GM19043 (cell line): Measurements from ENCODE around the gene TNFAIP2.

Experiments
- ATAC-seq: cut with Tn5 transposase; IDR thresholded peaks from one replicate; pipeline ENCODE4 v1.9.1; 2021; ENCODE audit warnings: low read depth; ENCODE audit not compliant: unreplicated experiment

Gene TNFAIP2

DNA sequence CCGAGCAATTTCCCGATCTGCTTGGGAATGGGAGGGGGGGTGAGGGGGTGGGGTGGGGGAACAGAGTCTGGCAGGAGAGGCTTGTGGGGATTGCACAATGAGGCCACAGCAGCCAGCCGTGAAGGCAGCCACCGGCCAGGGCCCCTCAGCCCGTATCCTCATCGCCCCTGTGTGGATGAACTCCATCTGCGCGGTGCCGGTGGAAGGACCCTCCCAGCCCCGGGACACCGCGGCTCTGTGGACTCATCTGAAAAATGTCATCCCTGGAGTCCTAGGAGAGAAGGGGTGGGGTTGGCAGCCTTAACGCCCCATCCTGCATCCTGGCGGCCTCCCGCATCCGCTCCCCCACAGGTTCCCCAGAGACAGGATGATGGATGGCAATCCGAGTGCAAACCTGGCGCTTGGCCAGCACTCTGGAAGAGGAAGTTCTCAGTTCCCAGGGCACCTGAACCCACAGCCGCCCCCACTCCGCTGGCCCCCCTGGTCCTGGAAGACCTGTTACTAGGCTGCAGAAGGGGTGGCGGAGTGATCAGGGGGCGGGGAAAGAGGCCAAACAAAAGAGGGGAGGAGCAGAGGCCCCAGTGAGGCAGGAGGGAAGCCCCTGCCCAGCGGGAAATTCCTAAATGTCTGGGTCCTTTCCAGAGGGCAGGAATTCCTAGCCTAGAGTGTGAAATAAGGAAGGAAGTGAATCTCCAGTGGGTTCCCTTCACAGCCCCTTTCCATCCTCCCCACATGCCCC lies 1.2 kb upstream of the TNFAIP2 start:
- ATAC-seq = no peak

DNA sequence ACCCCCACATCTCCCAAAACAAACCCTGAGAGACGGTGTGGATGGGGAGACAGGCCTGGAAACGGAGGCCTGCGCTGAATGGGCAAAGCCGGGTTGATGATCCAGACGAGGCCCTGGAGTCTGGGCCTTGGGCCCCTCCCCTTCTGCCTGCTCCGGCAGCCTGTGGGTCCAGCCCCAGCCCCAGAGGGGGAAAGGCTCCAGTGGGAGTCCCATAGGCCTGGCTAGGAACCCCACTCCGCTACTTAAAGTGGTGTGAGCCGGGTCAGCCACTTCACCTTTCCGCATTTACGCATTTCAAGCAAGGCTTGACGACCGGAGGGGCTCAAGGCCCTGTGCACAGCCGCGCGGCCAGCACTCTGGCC lies 695 bp upstream of the TNFAIP2 start:
- ATAC-seq = no peak

DNA sequence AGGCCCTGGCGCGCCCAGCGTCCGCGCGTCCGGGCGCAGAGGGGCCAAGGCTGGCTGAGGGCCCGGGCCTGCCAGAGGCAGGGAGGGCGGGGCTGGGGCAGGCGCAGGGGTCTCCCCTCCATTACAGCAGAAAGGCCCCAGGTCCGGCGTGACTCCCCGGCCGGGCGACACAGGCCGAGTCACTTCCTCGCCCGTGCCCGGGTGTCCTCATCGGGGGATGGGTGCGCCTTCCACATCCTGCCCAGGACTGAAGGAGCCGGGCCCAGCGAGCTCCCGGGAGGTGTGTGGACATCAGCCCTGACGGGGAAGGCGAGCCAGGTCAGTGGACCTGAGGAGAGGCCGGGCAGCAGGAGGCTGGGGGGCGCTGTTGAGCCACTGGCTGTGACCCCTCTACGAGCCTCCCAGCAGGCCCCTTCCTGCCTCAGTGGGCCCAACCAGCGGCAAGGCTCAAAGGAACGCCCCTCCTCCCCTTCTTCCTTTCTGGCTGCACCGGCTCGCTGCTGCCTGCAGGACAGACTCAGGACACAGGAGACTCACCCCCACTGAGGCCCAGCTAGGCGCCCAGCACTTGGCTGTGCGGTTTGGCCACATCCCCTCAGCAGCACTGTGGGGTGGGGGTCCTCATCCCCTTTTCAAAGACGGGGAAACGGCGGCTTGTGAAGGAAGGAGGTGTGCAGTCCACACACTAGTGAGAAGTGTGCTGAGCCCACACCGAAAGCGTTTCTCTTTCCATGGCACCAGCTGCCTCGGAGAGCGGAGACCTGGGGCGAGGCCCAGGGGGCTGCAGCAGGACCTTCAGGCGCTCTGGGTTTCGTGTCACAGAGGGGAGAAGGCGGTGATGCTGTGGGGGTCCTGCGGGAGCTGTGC lies 606 bp downstream of the TNFAIP2 start:
- ATAC-seq = no peak

DNA sequence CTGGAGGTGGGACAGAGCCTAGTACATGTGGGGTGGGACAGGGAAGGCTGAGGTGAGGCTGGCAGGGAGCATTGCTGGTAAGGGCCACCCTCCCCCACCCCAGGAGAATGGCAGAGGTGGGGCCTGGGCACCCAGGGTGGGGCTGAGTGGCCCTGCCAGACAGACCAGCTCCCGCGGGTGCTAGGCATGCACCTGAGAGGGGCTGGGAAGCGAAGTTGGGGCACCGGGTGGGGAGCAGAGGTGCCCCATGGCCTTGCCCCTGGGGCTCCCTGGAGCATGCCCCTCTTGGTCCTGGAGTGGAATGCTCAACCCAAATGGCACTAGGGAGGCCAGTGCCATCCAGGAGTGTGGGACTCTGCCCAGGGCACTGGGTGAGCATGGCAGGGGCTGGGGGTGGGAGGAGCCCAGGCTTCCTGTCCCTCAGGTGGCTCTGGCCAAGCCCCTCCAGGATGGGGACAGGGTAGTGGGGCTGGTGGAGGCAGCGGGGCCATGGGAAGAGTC lies 1.3 kb downstream of the TNFAIP2 start:
- ATAC-seq = no peak

DNA sequence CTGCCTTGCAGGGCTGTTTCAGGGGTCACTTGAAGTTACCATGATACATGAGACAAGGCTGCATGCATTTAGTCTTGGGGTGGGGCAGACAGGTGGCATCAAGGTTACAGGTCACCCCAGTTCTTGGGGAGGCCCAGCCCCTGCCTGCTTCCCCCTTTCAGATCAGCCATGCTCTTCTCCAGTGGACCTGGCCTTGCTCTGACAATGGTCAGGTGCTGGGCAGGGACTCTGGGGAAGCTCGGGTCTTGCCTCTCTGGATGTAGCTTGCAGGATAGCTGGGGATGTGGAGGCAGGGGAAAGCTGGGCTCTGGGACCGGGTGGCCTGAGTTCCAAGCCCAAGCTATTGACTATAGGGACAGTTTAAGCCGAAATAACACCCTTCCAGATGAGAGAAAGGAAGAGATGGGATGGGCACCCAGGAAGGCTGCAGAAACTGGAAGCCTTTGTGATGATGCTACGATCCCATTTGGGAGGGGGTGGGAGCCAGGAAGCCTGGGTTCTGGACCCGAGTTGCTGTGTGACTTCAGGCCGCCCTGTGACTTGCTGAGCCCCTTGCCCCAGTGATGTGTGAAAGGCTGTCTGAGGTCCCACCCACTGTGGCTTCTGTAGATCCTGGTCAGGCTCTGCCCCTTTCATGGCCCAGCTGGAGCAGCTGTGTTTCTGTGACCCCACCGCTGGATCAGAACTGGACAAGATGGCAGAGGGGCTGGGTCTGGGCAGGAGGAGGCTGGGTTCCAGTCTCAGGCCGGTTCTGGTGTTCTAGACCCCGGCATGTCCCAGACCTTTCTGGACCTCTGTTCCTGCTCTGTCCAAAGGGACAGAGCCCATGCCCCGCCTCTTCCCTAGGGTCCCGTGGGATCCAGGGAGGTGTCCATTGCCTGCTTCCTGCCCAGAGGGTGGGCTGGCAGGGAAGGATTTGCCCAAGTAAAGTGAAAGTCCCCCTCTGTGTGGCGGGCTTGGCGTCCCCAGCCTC lies 2.1 kb downstream of the TNFAIP2 start:
- ATAC-seq = no peak

GRCh38 chr14:103126088-103126872 lies 3.0 kb downstream of the TNFAIP2 start:
- no peak for ATAC-seq

GRCh38 chr14:103126873-103127304 lies 3.6 kb downstream of the TNFAIP2 start:
- no peak for ATAC-seq

GRCh38 chr14:103127356-103127755 lies 4.1 kb downstream of the TNFAIP2 start:
- no peak for ATAC-seq

GRCh38 chr14:103127861-103128598 lies 4.8 kb downstream of the TNFAIP2 start:
- ATAC-seq = no peak

DNA sequence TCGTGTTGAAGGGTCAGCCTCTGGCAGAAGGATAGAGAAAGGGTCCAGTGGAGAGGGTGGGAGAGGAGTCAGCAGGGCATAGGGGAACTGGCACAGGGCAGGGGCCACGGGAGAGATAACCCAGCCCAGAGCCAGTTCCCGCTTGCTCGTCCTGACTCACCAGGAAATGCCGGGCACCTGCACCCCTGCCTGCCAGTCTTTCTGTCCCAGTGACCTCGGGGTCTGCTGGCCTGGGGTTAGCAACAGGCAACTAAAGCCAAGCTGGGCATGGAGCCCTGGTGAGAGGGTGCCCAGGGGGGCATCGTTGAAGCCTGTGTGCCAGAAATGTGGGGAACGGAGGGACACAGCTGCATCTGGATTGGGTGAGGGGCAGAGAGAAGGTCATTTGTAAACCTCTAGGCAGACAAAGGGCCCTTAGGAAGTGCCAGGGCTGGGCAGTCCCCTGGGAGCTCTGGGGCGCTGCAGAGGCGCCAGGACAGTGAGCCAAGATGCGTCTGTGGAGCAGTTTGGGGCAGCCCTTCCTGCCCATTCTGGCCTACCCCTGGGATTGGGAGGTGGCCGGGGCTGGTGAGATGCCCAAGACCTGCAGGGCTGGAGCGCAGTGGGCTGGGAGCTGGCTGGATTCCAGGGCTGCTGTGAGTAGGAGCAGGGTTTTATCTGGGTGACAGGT lies 5.5 kb downstream of the TNFAIP2 start:
- ATAC-seq = no peak

DNA sequence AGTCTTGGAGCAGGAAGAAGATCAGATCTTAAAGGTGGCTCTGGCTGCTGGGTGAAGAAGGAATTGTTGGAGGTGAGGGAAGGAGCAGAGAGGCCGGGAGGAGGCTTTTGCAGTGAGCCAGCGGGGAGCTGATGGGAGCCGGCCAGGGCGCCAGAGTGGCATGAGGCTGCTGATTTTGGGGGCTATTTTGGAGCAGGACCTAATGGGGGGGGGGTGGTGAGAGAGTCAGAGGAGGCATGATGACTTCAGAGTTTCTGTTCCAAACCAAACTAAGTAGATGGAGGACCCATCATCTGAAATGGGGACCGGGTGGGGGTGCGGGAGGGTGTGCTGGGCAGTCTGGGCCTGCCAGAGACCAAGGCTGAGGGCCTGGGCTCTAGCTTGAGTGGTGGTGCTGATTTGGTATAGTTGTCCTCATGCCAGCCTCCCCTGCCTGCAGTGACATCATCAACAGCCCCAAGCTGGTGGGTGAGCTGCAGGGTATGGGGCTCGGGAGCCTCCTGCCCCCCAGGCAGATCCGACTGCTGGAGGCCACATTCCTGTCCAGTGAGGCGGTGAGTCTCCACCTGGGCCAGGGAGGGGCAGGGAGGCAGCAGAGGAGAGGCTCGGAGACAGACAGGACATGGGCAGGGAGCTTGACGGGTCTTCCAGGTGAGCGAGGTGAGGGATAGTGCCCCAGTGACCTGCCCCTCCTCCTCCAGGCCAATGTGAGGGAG lies 6.2 kb downstream of the TNFAIP2 start:
- ATAC-seq = no peak

GRCh38 chr14:103130017-103130764 lies 6.9 kb downstream of the TNFAIP2 start:
- no peak for ATAC-seq

GRCh38 chr14:103130965-103131364 lies 7.7 kb downstream of the TNFAIP2 start:
- no peak for ATAC-seq

- ATAC-seq = no peak
Observed at GRCh38 chr14:103131580-103131979, 8.3 kb downstream of the TNFAIP2 start.

GRCh38 chr14:103132381-103133209 lies 9.3 kb downstream of the TNFAIP2 start:
- no peak for ATAC-seq
